GM12873 (cell line): ENCODE data around the gene NAALAD2.

ENCODE experiments used
- TF ChIP-seq, protein P1 (sequence below): IDR thresholded peaks from 2 replicates; pipeline ENCODE4 v1.5.1; 2012; ENCODE audit warnings: low read depth, mild to moderate bottlenecking, moderate library complexity, low read length, control low read depth; ENCODE audit not compliant: insufficient read depth; ENCODE audit errors: missing control alignments

The NAALAD2 gene

GRCh38 chr11:90204832-90205646 is 70.6 kb downstream of the NAALAD2 start:
- TF ChIP-seq, protein P1, sequence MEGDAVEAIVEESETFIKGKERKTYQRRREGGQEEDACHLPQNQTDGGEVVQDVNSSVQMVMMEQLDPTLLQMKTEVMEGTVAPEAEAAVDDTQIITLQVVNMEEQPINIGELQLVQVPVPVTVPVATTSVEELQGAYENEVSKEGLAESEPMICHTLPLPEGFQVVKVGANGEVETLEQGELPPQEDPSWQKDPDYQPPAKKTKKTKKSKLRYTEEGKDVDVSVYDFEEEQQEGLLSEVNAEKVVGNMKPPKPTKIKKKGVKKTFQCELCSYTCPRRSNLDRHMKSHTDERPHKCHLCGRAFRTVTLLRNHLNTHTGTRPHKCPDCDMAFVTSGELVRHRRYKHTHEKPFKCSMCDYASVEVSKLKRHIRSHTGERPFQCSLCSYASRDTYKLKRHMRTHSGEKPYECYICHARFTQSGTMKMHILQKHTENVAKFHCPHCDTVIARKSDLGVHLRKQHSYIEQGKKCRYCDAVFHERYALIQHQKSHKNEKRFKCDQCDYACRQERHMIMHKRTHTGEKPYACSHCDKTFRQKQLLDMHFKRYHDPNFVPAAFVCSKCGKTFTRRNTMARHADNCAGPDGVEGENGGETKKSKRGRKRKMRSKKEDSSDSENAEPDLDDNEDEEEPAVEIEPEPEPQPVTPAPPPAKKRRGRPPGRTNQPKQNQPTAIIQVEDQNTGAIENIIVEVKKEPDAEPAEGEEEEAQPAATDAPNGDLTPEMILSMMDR: peak; percentile 82

- TF ChIP-seq, protein P1: no peak
Measured at GRCh38 chr11:90208857-90209256, 74.4 kb downstream of the NAALAD2 start.

DNA sequence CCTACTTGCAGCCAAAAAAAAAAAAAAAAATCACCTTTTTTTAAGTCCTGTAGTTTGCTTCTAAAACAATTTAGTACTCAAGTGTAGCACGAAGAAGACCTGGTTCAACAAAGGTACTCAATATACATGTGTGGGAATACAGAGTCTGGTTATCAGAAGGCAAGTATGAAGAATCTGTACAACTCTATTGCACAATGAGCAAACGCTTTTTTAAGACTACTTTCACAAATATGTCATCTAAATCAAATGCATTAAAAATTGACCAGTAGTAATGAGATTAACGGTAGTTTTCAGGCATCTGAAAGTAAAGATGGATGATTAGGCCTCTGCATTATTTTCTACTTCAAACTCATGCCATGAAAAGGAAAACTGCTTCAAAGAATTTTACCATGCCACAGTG is 78.9 kb downstream of the NAALAD2 start:
- TF ChIP-seq, protein P1: no peak

GRCh38 chr11:90216611-90217010 is 82.1 kb downstream of the NAALAD2 start:
- TF ChIP-seq, protein P1: no peak

GRCh38 chr11:90218606-90219005 is 84.1 kb downstream of the NAALAD2 start:
- TF ChIP-seq, protein P1: no peak

DNA sequence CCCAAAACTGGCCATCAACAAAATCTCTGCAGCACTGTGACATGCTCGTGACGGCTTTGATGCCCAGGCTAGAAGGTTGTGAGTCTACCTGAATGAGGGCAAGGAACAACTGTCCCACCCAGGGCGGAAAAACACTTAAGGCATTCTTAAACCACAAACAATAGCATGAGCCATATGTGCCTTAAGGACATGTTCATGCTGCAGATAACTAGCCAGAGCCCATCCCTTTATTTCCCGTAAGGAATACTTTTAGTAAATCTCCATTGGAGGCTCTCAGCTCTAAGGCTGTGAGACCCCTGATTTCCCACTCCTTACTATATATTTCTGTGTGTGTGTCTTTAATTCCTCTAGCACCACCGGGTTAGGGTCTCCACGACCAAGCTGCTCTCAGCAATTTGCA is 85.0 kb downstream of the NAALAD2 start:
- TF ChIP-seq, protein P1: no peak

GRCh38 chr11:90220391-90220790 is 85.9 kb downstream of the NAALAD2 start:
- TF ChIP-seq, protein P1: no peak
